IPS DF 4.7 (cell line): ENCODE results near the gene DUSP14.

Experiments used
- DNase-seq: peaks from one replicate; pipeline ENCODE4 v3.0.0-alpha.2; 2013; ENCODE audit warnings: low spot score; ENCODE audit errors: extremely low read depth

DUSP14 gene

DNA sequence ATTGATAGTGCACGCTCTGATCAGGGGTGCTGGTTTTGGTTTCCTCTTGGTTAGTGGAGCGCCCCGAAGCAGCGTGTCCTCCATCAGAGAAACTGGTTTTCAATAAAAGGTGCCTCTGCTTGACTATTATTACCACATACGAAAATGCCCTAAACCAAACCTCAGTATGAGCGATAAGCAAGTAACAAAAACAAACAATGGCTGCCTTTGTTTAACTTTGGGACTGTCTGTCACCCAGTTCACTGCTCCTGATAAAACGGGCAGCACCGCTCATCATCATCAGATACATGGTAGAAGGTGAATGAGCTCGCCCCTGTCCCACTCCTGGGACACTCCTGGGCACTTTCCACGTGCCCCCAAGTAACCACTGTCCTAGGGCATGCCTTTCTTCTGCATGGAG lies 24.0 kb downstream of the DUSP14 start:
- DNase-seq = no peak

DNA sequence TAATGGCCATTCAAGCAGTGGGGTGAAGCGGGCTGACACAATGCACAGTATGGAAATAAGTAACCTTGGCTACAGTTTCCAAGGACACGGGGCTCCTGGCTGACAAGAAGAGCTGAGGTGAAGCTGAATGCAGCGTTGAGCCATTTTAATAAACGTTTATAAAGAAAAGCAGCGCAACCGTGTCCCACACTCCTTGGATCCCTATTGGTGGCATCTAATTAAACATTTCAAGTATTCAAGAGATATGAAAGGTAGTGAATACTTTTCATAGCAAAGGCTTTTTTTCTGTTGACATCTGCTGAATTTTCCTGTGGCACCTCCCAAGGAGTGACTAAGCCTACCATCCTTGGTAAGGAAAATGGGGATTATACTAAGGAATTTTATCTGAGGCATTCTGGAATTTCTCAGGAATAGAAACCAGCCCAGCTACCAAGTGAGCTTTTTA lies 26.5 kb downstream of the DUSP14 start:
- DNase-seq = no peak

DNA sequence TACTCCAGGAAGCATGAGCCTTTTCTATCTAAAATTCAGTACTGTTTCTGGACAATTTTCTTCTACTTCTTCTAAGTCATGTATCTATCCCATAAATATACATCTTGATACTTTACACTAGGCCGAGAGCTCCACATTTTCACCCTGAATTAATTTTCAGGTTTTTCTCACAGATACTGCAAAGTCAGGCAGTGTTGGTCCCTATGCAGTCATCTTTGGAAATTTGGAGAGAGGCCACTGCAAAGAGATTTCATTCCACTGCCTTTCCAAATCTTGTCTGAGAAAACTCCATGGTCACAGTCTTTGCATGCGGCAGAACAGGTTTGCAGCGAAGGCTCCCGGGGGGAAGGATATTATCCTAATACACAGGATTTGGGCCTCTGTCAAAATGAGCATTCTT lies 28.2 kb downstream of the DUSP14 start:
- DNase-seq = no peak

DNA sequence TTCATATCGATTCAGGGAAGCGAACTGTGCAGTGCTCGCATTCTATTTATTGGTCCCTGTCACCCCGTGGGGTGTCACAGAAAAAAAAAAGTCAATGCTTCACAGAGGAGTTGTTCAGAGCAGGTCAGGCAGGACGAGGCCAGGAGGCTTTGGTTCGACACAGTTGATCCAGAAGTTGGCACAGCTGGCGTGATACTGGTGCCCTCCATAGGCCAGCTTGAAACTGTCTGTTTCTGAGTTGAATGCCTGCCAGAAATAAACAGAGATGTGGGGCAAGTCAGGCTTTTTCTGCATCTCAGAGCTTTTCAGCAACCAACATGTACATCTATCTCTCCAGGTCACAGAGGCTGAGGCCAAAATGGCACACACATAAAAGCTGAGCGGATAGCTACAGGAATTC lies 29.1 kb downstream of the DUSP14 start:
- DNase-seq = no peak

DNA sequence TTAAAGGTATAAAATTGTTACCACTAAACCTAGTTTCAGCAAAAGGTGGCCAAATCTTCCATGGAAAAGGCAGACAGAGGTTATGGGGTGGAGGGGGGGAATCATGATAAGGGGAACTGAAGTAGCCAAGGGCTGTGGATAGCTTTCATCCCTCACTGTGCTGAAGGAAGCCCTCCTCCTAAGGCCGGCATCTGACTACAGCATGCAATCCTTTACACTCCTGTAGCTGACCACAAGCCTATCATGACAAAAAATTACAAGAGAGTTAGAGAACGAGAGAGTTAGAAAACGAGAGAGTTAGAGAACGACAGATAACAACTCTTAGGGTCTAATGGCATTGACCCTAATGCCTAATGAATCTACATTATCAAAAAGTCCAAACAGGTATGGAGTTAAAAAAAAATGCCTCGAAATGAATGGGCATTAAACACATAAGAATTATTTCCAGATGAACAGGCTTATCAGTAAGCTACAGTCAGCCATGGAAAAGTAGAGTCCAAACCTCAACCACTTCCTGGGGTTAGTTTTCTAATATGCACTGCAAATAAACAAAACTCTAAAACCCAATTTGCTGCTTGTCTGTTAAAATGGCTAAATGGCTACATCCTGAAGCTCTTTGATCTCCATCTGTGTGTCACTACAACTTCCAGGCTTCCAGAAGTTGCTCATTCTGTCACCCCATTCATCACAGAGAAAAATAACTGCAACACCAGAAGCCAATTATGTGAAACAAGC lies 29.7 kb downstream of the DUSP14 start:
- DNase-seq = no peak

DNA sequence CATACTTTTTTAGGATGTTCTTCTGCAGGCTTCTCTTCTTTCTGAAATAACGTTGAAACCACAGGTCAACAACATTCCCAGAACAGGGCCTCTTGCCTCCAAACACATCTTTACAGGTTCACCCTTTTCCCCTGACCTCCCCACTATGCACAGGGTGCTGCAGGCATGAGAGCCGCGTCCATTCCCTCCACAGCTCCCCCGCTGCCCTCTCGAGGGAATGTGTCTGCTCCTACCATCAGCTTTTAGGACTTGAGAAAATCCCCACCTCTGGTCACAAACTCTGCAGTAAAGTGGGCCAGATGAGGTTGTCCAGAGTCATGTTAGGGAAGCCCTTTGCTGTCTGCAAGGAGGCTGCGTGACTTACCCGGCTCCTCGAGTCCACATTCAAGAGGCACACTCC lies 30.5 kb downstream of the DUSP14 start:
- no peak for DNase-seq

DNA sequence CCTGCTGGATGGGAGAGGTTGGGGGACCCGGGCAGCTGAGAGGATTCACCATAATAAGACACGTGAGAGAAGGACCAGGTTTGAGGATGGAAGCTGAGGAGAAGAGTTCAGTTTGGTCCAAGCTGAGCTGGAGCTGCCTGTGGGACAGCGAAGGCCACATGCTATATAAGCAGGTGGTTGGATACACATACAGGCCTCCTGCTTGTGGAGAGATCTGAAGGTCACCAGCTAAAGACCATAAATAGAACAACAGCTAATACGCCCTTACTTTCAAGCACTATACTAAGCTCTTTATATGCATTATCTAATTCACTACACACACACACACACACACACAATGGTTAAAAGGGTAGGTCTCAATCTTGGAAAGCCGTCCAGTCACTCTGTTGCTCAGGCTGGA lies 32.1 kb downstream of the DUSP14 start:
- no peak for DNase-seq

DNA sequence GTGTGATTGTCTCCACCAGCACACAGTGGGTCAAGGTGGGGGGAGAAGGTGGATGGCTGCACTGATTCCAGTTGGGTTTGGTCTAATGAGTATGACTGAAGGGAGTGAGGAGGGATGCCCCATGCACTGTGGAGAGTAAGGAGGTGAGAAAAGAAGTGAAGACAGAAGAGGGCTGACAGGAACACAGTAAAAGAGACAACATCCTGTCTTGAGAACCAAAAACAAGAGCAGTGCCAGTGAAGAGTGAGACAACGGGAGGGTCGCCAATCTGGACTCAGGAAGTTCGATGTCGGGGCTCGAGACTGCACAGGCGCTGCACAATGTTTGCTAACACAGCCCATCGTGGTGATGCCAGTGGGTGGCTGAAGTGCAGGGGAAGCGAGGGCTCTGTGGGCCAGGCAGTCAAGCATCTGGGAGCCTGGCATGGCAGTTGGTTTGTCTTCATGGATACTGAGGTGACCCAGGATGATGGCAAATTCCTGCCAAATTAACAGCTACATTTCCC lies 34.1 kb downstream of the DUSP14 start:
- no peak for DNase-seq

DNA sequence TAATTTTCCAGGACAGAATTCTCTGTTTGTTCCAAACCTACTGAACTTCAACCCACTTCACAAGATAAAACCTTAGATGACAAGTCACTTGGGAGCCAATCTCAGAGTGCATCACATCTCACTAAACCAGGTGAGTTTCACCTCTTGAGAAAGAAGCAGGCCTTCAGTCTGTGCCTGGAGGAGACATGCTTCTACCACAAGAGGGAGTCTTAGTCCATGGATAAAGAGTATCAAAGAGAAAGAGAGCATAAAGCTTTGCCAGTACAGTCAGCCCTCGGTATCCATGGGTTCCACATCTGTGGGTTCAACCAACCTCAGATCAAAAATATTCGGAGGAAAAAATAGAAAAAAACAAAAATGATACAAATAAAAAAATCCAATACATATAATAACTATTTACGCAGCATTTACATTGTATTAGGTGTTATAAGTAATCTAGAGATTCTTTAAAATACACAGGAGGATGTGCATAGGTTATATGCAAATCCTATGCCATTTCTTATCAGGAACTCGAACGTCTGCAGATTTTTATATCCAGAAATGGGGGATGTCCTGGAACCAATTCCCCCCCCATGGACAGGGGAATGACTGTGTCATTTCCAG lies 37.7 kb downstream of the DUSP14 start:
- DNase-seq = peak; percentile 36

DNA sequence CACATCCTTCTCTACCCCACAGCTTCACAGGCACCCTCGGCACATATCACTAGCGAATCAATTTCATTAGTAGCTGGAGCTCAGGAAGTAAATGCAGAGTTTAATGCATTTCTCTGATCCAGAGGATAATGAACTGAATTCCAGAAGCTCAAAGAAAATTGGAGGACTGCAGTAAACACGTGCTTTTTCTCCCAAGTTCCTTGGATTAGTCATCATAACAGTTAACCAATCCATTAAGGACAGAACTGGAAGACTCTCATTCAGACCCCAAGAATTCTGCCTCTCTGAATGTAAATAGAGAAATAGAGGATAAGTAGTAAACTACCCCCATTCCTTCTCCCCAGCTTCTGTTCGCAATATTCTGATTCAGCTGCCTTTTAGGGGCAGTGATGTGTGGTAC lies 40.7 kb downstream of the DUSP14 start:
- no peak for DNase-seq

DNA sequence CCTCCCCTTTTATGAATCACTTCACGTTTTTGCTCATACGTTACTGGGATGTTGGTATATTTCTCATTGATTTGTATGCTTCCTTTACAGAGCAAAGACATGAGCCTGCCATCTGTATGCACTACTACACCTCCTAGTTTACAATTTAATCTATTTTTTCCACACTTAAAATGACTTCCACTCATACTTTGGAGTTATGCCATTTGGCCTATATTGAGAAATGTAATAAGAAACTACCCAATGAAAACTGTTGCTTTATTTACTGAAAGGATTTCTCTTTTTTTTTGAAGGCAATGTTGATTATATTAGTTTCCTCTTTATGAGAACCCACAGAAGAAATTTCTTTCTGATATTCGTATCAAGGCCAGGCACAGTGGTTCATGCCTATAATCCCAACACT lies 43.1 kb downstream of the DUSP14 start:
- no peak for DNase-seq

DNA sequence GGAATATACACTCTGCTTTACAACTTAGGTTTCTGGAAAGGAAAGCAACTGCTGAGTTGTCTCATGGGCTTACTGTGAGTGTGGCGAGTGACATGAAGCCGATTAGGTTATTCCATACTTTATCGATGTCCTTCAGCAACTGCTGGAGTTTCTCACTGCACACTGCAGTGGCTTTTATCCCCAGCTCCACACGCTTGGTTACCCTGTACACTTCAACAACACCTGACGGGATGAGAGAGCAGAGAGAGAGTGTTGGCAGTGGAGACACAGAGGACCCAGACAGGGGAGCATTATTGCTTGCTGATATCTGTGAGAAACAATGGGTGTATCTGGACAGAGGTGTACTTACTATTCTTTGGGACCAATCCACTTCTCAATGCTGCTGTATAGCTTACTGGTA lies 46.2 kb downstream of the DUSP14 start:
- DNase-seq = no peak

DNA sequence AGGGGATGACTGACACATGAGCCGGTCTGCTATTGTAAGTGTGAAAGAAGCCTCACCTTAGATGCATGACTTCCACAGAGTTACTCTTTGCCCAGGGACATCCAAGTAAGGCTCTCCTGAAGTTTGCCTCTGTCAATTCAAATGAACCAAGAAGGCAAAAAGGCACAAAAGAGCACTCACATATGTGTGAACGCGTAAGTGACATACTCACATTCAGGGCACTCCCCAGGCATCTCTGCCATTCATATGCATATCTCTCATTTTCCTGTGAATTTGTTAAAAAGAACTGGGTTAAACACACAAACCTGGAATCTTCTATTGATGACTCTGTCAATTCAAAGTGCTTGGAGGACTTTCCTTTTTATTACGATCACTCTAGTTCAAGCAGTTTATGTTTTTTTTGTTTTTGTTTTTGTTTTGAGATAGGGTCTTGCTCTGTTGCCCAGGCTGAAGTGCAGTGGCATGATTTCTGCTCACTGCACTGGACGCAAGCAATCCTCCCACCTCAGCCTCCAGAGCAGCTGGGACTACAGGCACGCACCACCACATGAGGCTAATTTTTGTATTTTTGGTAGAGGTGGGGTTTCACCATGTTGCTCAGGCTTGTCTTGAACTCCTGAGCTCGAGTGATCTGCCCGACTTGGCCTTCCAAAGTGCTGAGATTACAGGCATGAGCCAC lies 49.4 kb downstream of the DUSP14 start:
- no peak for DNase-seq

DNA sequence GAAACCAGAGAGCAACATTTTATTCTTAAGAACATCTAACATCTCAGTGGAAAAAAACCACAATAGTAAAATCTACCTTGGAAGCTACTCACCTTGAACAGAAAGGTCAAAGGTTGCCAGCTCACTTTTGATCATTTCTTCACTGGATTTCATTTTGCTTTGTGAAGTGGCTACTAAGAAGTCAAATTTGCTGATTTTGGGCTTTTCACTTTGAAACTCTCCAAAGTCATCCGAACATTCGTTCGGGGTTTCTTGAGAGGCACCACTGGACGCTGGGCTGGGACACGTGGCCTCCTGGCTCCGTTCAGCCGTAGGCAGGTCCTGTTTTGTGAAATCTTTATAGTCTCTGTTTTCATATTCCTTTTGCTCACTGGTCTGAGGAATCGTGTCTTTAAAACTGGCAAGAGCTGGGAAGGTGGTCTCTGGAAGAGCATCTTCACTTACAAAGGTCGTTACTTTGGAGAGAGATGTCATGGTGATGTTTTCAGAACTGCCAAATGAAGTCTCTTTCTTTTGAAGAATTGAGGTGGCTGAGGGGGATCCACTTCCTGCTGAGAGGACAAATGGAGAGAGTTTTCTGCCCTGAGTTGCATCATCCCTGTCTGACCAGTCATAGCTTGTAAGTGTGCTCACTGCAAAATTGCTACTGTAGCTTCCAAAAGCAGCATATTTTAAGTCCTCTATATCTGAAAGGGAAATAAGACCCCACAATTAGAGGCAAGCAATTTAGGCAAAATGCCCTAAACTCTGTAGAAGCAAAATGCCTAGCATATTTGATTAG lies 52.4 kb downstream of the DUSP14 start:
- DNase-seq = no peak

DNA sequence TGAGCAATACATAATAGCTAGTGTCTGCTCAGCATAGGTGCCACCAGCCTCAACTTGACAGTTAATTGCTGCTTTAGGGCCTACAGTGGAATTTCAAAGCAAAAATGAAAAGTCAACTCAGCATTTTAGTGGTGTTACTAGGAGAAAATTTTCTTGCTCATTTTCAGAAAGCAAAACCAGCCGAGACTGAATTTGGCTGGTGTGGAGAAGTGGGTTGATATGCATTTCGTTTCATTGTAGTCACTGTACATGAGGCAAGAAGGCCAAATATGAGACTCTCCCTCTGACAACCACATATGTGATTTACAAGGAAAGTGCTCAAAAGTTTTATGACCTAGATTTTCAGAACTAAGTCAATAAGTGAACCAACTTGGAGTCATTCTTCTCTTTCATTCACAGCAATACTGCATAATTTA lies 54.0 kb downstream of the DUSP14 start:
- no peak for DNase-seq

DNA sequence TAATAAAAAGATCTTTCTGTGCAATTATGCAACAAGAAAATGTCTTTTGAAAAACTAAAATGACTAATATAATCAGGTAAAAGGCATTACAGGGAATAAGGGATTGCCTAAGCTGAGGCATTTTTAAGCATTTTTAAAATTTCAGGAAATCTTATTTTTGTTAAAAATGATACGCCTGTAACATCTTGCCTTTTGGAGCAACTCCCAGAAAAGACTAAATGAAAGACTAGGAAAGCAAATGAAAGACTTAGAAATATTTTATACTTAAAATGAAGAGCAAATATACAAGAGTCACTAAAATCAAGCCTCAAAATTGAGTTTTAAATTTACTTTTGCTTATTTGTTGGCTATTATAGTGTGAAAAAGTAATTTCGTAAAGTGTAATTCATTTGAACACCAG lies 55.8 kb downstream of the DUSP14 start:
- DNase-seq = no peak

DNA sequence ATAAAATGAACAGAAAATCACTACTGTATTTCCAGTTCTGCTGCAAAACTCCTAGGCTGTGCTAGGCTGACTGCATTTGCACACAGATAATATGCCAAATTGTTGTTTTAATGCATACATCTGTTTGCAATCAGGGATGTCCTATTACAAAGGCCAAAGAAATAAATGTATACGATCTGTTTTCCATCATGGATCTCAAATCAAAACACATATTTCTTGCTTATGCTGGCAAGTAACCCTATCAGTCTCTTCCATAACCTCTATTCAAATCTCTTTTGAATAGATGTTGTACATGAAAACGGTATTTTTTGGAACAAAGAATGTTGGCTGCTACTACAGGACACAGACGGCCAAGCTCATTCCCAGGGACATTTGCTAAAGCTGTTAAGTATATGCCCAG lies 56.6 kb downstream of the DUSP14 start:
- DNase-seq = no peak

DNA sequence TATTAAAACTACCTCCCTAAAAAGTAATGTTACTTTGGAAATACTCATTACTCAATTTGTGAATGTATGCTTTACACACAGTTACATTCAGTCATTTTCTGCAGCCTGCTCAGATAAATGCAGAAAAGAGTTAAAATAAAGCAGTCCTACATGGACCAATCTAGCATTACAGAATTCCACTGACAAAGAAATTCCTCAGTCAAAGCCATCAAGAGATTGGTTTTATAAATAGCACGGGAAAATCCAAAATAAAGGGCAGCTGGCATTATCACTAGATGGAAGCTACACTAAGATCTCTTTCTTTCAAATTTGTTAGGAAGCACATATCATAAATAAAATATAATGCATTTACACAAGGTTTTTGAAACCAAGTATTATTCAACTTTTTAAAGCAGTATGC lies 58.3 kb downstream of the DUSP14 start:
- DNase-seq = no peak

DNA sequence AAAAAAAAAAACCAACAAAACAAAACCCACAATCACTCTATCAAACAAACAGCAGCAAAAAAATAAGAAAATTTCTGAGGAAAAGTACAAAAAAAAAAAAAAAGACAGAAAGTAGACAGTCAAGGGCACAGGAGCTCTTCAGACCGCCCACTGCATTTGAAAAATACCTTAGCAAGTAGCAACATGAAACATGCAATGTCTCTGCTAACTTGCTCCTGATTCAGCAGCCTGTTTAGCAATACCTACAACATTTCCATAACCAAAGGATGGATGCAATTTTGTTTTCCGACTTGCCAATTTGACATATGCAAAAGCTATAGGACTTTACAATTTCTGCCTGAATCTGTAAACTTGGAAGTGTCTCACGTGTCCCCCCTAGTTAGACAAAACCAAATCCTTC lies 62.1 kb downstream of the DUSP14 start:
- no peak for DNase-seq

DNA sequence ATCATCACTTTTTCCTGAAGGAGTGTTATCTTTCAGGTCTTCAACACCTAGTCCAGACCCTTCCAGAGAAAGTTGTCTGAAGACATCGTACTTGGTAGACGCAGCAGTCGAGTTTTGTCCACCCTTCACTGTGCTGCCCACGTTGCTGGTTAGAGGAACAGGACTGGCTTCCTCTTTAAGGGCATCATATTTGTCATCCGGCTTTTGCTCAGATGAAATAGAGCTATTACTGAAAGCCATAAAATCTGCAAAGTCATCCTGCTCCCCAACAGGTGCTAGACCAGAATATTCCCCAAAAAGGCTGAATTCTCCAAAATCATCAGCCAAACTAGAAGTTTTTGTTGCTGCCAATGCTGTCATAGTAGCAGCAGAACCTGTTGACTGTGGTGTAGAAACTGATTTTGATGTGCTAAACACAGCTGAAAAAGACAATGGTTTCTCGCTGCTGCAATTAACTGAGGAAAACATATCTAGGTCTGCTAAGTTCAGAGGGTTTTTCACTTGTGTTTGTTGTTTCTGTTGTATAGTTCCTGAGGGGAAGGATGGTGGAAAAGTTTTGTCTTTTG lies 63.8 kb downstream of the DUSP14 start:
- DNase-seq = no peak

DNA sequence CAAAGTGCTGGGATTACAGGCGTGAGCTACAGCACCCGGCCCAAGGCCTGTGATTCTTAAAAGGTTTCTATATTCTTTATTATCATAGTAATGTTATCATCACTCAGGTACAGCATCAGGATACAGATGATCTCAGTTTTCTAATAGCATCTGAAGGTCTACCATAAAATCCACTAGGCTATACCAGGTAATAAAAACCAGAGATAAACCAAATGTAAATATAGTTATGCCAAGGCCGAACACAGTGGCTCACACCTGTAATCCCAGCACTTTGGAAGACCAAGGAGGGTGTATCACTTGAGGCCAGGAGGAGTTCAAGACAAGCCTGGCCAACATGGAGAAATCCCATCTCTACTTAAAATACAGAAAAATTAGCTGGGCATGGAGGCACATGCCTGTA lies 65.7 kb downstream of the DUSP14 start:
- no peak for DNase-seq

DNA sequence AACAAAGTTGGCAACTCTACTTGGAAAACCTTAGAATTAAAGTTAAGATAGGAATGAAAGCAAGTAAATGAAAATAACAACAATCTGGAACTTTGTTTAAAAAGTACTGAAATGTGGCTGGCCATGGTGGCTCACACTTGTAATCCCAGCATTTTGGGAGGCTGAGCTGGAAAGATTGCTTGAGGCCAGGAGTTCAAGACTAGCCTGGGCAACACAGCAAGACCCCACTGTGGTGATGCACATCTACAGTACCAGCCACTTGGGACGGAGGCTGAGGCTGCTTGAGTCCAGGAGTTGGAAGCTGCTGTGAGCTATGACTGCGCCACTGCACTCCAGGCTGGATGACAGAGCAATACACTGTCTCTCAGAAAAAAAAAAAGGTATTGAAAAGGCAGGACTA lies 67.8 kb downstream of the DUSP14 start:
- no peak for DNase-seq
